ENCODE data around the gene YEATS2.

The YEATS2 gene

DNA sequence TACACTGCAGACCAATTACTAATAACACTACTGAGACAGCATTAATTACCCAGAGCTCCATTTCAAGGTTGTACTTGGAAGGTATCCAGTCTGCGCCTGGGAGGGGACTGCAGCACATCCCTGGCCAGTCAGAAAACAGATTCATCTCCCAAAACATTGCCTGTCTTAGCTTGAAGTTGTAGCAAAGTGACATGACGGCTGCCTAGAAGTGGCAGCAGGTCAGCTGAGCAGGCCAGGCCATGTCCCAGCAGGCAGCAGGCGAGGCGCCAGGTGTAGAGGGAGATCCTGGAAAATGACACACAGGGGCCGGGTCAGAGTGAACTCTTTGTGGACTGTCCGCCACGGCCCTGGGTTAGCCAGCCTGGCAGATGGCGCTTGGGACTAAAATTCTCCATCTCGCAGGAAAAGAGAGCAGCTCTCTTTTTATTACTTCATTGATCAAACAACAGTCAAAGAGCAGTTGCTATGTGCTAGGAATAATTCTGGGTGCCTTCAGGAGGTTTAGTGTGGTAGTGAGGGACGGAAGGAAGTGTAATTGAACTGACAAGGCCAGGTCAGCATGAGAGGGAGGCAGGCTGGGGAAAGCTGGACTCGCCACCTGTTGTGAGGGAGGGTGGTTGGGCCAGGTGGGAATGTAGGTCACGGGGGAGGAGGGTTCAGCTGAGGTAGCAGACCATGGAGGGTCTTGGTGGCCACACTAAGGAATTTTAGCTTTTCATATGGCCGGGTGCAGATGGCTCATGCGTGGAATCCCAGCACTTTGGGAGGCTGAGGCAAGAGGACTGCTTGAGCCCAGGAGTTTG is 129.1 kb downstream of the YEATS2 start:
- no peaks in the 10 kb centered on the region for H3K9me2 ChIP-seq (replicated peaks; ENCODE audit: low read depth, low read length)
- H2AFZ ChIP-seq (ENCODE audit: low read length): no peak overlapping the region
- peaks cover 36% of the 10 kb centered on the region for H3K36me3 ChIP-seq (ENCODE audit: insufficient read depth, low read length)
- no peak overlapping the region for H3K4me2 ChIP-seq (ENCODE audit: low read depth, low read length, poor library complexity, severe bottlenecking)
- no peak overlapping the region for H3K4me3 ChIP-seq (ENCODE audit: low read length, poor library complexity, severe bottlenecking)
- H3K9me3 ChIP-seq (ENCODE audit: insufficient read depth, low read depth, low read length): no peaks in the 10 kb centered on the region
- no peak overlapping the region for H3K9ac ChIP-seq (ENCODE audit: low read depth, low read length, poor library complexity, severe bottlenecking)
- TF ChIP-seq EZH2phosphoT487 (IDR thresholded peaks at IDR 0.05; ENCODE audit: borderline replicate concordance): no peak
- TF ChIP-seq, protein P1, sequence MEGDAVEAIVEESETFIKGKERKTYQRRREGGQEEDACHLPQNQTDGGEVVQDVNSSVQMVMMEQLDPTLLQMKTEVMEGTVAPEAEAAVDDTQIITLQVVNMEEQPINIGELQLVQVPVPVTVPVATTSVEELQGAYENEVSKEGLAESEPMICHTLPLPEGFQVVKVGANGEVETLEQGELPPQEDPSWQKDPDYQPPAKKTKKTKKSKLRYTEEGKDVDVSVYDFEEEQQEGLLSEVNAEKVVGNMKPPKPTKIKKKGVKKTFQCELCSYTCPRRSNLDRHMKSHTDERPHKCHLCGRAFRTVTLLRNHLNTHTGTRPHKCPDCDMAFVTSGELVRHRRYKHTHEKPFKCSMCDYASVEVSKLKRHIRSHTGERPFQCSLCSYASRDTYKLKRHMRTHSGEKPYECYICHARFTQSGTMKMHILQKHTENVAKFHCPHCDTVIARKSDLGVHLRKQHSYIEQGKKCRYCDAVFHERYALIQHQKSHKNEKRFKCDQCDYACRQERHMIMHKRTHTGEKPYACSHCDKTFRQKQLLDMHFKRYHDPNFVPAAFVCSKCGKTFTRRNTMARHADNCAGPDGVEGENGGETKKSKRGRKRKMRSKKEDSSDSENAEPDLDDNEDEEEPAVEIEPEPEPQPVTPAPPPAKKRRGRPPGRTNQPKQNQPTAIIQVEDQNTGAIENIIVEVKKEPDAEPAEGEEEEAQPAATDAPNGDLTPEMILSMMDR (conservative IDR thresholded peaks at IDR 0.05; ENCODE audit: low read length): no peak
- no peaks in the 10 kb centered on the region for H3F3A ChIP-seq (ENCODE audit: low read depth)
- no peaks in the 10 kb centered on the region for H4K20me1 ChIP-seq (ENCODE audit: insufficient read depth, low read length, poor library complexity, severe bottlenecking)
- no peaks in the 10 kb centered on the region for H3K79me2 ChIP-seq (ENCODE audit: insufficient read depth, low read length)
- H3K27me3 ChIP-seq (ENCODE audit: insufficient read depth, low read length, poor library complexity, severe bottlenecking): no peaks in the 10 kb centered on the region
- no peaks in the 10 kb centered on the region for H3K4me1 ChIP-seq (ENCODE audit: insufficient read depth, low read length, poor library complexity, severe bottlenecking)

DNA sequence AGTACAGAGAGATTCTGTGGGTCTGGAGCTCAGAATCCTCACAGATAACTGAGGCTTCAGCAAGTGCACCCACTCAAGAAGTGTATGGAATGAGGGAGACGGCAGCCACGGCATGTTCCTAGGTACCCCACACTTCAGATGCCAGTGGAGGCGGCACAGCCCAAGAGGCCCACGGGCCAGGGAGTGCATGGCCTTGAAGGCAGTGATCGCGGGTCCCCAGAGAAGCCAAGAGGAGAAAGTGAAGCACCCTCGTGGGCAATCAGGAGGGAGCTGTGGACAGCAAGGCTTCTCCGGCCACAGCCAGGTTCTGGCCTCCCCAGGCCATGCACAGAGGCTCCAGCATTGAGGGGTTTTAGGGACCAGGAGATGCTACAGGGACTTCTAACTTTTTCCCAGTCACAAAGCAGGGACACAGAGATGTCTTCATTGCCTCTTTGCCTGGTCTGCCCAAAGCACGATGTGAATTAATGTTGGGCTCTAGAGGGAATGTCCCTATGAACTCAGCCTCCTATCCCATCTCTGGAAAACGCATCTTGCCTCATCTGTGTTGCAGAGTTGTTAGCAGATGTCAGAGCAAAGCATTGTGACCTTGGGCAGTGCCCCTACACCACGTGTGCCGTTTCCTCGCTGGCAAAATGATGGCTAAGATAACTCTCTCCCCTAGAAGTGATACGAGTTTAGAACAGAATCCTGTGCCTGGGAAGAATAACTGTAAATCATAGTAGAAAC is 130.4 kb downstream of the YEATS2 start:
- Histone ChIP-seq H3K9ac (ENCODE audit: low read depth, low read length, poor library complexity, severe bottlenecking) (no peak overlapping the region), H3K36me3 (ENCODE audit: insufficient read depth, low read length) (peaks cover 46% of the 10 kb centered on the region), H4K20me1 (ENCODE audit: insufficient read depth, low read length, poor library complexity, severe bottlenecking) (no peaks in the 10 kb centered on the region), H3K4me2 (ENCODE audit: low read depth, low read length, poor library complexity, severe bottlenecking) (no peak overlapping the region), H3K9me3 (ENCODE audit: insufficient read depth, low read depth, low read length) (no peaks in the 10 kb centered on the region), H3K79me2 (ENCODE audit: insufficient read depth, low read length) (no peaks in the 10 kb centered on the region), H3K9me2 (replicated peaks; ENCODE audit: low read depth, low read length) (no peaks in the 10 kb centered on the region), H3K4me3 (ENCODE audit: low read length, poor library complexity, severe bottlenecking) (no peak overlapping the region), H3K27me3 (ENCODE audit: insufficient read depth, low read length, poor library complexity, severe bottlenecking) (no peaks in the 10 kb centered on the region), H2AFZ (ENCODE audit: low read length) (no peak overlapping the region), H3F3A (ENCODE audit: low read depth) (no peaks in the 10 kb centered on the region), H3K4me1 (ENCODE audit: insufficient read depth, low read length, poor library complexity, severe bottlenecking) (no peaks in the 10 kb centered on the region)
- TF ChIP-seq, protein P1 (conservative IDR thresholded peaks at IDR 0.05; ENCODE audit: low read length): no peak
- no peak for TF ChIP-seq EZH2phosphoT487 (IDR thresholded peaks at IDR 0.05; ENCODE audit: borderline replicate concordance)

DNA sequence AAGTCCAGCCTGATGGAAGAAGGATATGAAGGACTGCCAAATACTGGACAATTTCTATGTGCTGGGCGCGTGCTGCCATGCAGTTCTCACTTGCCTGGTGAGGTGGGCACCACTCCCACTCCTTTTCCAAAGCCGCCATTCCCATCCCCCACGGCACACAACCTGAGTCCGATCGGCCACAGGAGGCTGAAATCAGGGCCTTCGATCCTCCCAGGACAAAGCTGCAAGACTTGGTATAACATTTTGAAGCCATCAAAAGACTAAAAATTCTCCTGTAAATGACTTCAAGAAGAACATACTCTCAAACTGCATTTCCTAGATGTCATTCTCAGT is 130.9 kb downstream of the YEATS2 start:
- TF ChIP-seq, protein P1 (conservative IDR thresholded peaks at IDR 0.05; ENCODE audit: low read length): no peak
- no peak for TF ChIP-seq EZH2phosphoT487 (IDR thresholded peaks at IDR 0.05; ENCODE audit: borderline replicate concordance)
- Histone ChIP-seq H3K36me3 (ENCODE audit: insufficient read depth, low read length) (peaks cover 51% of the 10 kb centered on the region), H2AFZ (ENCODE audit: low read length) (no peak overlapping the region), H3K4me2 (ENCODE audit: low read depth, low read length, poor library complexity, severe bottlenecking) (no peak overlapping the region), H3K79me2 (ENCODE audit: insufficient read depth, low read length) (no peaks in the 10 kb centered on the region), H3K9me3 (ENCODE audit: insufficient read depth, low read depth, low read length) (no peaks in the 10 kb centered on the region), H3K27me3 (ENCODE audit: insufficient read depth, low read length, poor library complexity, severe bottlenecking) (no peaks in the 10 kb centered on the region), H4K20me1 (ENCODE audit: insufficient read depth, low read length, poor library complexity, severe bottlenecking) (no peaks in the 10 kb centered on the region), H3K4me1 (ENCODE audit: insufficient read depth, low read length, poor library complexity, severe bottlenecking) (no peaks in the 10 kb centered on the region), H3K9ac (ENCODE audit: low read depth, low read length, poor library complexity, severe bottlenecking) (no peak overlapping the region), H3K4me3 (ENCODE audit: low read length, poor library complexity, severe bottlenecking) (no peak overlapping the region), H3K9me2 (replicated peaks; ENCODE audit: low read depth, low read length) (no peaks in the 10 kb centered on the region), H3F3A (ENCODE audit: low read depth) (no peaks in the 10 kb centered on the region)

All from Loucy (cell line).